SIG-M5 treated with dmso at 0.1 percent for 504 hours (cell line): ENCODE data around the gene P2RX3.

Experiments used
- DNase-seq: peaks from one replicate; lab custom pipeline; 2025; ENCODE audit not compliant: unreplicated experiment; lab: John Stamatoyannopoulos, UW

P2RX3 gene

DNA sequence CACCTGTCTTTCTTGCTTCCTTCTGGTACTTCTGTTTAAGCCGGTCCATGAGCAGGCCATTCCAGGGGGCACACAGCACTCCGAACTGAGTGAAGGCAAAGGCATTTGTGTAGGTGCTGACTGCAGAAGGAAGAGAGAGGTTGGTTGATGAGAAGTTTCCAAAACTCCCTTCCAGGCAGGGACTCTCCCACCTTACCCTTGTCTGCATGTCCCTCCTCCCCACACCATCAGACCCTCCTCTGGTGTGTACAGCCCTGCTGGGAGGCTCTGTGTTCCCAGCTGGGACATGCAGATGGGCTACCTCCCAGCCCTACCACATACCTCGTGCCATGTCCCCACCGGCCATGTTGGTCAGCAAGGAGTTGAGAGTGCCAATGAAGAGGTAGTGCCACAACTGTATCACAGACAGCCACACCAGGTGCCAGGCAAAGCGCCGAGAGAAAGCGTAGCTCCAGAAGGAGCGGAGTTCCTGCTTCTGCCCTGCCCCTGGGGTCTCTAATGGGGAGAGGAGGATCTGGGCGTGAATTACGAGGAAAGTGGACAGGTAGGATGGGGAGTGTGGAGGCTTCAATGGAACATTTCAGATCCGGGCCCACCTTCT is 76.6 kb downstream of the P2RX3 start:
- DNase-seq: no peak

DNA sequence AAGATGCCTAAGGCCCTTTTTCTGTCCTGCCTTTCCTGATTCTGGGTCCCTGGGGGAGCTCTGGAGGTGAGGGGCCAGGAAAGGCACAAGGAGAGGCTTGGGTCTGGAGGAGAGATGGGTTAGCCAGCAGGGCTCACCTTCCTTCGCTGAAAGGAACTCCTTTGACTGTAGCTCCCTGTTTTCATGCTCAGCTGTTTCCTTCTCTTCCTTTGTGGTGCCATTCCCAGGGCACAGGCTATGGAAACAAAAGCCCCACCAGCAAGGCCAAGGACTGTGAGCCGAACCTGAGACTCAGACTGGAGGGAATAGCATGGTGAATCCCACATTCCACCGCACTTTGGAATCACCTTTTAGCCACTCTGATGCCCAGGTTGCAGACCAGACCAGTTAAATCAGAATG is 78.3 kb downstream of the P2RX3 start:
- DNase-seq: no peak

DNA sequence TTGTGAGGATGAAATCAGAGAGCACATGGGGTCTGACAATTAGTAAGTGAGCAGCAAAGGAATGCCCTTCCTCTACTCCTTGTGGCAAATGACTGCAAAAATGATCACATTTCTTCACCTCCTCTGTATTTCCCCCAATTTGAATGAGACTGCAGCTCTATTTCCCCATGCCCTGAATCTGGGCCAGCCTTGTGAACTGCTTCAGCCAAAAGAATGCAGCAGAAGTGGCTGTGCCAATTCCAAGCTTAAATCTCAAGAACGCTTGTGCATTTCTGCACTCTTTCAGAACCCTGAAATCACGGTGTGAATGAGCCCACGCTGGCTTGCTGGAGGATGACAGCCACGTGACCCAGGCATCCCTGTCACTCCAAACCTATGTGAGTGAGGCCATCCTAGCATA is 78.9 kb downstream of the P2RX3 start:
- no peak for DNase-seq

DNA sequence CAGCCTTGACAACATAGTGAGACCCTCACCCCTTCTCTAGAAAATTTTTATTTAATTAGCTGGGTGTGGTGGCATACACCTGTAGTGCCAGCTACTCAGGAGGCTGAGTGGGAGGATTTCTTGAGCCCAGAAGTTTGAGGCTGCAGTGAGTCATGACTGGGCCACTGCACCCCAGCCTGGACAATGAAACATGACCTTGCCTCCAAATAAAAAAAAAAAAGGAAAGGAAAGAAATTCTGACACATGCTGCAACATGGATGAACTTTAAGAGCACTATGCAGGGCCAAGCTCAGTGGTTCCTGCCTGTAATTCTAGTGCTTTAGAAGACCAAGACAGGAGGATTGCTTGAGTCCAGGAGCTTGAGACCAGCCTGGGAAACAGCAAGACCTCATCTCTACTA is 80.0 kb downstream of the P2RX3 start:
- no peak for DNase-seq

DNA sequence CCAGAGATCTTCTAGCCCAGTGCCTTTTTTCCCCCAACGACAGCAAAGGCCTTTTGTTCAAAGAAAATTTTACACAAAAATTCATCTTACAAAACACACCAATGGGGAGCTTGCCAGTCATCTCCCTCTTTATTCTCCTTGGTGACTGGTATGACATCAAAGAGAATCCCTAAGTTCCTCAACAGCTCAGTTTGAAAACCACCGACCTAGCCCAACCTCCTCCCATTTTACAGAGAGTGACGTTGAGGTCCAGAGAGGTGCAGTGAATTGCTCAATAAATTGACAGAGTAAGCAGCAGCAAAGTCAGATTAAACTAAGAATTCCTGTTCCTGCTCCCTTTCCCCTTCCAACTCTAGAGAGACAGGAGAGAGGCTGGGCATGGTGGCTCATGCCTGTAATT is 81.0 kb downstream of the P2RX3 start:
- no peak for DNase-seq

DNA sequence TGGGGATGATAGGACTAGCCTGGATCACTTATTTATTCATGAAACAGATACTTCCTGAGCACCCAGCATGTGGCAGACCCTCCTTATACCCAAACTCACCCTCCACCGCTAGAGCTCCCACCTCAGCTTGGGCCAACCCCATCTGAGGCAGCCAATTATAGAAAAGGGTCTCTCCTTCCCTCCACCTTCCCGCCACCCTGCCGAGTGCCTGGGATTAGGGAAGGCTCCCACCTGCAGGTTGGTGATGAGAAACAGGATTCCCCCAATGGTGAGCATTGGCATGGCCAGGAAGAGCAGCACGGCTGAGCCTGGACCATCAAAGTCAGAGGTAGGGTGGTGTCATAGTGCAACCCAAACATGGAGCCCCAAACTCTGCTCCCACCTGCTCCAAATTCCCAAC is 82.9 kb downstream of the P2RX3 start:
- no peak for DNase-seq

DNA sequence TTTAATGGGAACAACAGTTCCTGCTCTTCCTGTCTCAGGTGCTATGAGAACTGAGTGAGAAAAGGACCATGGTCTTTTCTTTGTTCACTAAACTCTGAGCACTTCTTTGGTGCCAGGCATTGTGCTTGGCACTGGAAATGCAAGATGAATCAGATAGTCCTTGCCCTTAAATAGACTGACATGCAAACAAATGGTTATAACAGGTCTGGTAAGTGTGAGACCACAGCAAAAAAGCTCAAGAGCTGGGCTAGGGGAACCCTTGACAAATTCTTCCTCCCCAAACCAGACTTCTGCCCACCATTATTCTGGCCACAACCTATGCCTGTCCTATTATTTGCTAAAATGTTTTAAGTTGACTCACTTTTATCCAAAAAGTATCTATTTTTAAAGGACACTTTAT is 83.7 kb downstream of the P2RX3 start:
- DNase-seq: no peak
